Nucleus accumbens (tissue), 56 donors: ENCODE measurements around the gene LRRC1.

Experiments used
- DNase-seq, 56 donors: peaks; one replicate each; lab custom pipeline; 2025; lab: John Stamatoyannopoulos, UW

Gene LRRC1

DNA sequence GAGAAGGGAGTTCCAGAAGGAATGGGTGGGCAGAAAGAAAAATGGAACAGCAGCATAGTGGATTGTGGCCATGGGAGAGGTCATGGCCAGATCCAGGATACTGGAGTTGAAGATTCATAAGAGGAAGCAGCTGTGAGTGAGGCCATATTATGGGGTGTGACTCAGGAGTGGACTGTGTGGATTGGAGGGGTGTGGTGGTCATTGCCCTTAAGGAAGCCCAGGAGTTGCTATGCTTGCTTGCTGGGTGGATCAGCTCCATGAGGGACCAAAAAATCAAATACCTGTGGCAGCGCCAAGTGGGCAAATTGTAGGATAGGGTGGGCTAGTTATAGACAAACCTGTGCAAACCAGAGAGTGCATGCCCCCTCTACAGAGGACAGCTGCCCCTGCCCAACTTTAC is 18.3 kb downstream of the LRRC1 start:
- no peak for DNase-seq

DNA sequence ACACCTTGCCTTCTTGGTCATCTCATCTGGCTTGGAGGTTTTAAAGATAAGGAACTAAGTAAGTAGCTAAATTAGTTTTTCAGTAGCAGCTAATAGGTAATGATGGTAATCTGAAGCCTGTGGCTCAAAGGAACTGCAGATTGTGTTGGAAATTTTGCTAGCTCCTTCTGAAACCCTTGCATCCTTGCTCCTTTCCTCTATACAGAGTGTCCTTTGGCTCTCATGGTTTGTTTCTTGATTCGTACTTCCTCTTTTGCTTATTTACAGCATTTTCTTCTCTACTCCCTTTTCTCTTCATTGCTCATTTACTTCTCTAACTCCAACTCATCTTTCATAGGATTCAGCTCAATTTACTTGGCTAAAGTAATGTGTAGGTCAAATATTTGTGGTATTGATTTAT is 19.0 kb downstream of the LRRC1 start:
- no peak for DNase-seq

DNA sequence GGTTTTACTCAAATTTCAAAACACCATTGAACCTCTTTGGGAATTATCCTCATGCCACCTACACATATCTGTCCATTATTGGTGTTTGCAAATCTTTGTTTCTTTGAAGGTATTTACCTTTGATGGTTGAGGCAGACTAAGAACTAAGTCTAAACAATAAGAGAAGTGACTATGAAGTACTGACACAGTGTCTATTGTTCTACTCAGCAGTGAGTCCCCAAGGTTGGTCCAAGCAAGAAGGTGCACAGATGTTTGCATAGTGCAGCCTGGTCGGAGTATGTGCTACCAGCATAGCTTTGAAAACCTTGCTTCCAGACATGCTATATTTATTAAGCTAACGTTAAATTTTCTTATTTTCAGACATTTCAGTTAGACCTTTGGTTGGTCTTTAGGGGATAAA is 19.5 kb downstream of the LRRC1 start:
- no peak for DNase-seq

DNA sequence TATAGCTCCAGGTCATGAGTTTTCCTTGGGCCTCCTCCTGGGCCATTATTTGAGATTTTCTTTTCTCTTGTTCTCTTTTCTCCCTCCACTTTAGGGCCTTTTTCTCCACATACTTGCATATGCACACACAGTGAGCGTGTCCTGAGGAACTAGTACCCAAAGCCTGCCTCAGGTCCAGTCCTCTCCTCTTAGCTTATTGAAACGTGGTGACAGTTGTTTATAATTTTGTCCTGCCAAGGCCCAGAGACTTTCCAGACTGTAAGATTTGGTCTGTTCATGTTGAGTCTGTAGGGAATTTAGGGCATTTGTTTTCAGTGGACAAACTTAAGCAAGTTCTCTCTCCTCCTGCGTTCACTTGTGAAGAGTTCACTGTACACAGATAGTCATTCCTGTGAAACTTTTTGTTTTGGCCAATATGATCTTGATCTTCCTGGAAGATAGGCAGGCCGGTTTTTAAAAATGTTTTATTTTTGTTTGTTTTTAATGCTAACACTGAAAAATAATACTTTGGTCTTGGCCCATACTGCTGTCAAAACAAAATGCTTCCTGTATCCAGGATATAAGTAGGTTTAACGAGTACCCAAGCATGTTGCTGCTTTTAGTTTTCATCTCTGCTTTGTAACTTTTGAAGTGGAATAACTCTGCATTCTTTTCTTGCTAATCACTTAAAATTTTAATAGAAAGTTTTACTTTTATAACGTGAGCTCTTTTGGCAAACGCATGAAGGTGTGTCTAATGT is 20.7 kb downstream of the LRRC1 start:
- no peak for DNase-seq

DNA sequence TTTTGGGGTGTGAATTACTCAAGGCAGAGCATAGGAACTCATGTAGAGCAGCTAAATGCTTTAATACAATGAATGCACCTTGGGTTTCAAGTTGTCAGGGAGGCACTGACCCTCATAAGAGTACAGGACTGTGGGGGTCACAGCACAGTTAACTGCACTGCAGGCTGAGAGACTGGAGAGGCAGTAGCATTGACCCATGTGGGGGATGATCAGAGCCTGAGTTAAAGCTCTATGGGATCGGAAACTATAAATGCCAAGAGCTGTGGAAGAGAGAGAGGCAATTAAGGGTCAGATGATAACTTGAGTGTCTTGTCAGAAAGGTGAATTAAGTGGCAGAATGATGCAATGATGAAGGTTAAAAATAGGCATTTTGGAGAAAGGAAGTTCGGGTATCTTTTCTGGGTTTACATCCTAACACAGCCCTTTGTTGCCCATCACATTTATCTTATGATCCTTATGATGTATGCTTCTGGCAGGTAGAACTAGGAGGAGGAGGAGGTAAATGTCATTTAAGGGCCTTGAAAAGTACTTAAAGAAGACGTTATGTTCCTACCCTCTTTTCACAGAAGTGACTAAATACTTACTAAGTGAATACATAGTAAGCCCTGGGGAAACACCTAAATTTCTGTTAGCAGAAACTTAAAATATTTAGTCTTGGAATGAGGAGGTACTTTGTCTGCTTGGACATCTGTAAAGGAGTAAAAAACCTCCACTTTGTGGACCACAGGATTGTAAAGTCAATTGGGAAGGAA is 24.2 kb downstream of the LRRC1 start:
- DNase-seq: no peak

DNA sequence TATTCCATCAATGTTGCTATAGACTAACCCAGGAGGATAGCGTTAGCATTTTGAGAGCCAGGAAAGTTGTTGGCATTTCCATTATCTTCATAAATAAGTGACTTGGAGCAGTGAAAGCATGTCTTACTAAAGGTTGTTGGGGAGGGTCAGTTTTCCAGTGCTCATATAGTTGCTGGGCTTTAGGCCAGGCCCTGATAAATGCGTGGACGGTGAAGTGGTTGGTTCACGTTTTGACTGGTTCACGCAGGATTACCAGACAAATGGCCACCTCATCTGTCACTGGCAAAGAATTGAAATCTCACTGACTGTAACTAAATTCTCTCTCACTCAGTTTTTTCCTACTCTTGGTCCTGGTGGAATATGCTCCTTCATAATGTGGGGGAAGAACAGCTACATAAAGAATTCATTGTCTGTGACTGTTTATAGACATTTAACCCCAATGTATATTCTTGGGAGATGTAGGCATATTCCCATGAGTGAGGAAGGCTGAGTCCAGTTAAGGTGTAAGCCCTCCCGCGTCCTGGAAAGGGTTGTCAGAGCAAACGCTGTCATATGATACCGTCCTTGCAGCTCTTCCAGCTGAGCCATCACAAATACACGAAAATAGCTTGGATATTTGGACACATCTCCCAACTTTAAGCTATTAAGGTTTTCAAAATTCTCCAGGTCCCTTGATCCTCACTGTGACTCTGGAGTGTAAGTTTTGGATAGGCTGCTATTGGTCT is 27.8 kb downstream of the LRRC1 start:
- peak in 1 of 56 donors; percentile 25 for DNase-seq

DNA sequence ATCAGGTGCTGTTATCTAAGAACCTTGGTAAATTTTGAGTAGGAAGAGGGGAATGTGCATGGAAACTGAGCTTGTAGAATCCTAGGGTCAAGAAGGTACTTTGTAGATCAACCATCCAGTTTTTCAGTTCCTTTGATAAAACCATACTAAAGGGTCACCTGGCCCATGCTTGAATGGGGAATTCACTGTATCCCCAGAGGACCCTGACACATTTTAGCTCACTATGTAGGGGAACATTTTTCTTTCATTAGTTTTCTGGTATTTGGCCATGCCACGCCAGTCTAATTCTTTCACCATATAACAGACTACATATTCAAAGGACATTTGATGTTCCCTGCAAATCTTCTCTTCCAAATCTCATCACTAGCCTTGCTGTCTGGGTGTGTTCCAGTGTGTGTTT is 29.9 kb downstream of the LRRC1 start:
- DNase-seq: no peak

DNA sequence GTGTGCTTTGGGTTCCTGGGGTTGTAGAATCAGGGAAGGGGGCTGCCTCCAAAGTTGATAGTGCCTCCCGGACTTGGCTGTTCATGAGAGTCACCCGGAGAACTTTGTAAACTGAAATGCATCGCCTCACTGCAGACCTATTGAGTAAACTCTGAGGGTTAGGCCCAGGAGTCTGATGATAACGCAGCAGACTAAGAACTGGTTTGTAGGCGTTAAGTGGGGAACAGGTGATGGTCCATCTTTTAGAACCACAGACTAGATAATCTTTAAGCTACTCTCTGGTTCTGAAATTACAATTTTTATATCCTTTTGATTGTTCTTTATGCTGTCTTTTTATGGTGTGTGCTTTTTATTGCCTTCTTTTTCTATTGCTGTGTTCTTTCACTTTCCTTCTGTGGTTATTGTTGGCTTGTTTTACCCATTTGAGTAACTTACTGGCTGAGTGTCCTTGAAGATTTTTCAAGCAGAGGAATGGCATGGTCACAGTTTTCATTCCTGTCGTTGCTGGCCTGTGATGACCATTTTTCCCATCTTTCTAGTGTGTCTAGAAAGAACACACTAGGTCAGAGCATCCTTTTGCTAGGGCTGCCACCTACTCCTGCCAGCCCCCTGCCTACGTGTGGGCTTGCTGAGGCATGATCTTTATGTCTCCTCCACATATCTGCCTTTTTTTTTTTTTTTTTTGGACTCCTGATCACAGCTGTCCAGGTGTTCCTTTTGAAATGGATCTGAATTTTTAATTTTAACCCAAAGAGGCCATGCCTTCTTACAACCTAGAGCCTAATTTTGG is 30.9 kb downstream of the LRRC1 start:
- no peak for DNase-seq

DNA sequence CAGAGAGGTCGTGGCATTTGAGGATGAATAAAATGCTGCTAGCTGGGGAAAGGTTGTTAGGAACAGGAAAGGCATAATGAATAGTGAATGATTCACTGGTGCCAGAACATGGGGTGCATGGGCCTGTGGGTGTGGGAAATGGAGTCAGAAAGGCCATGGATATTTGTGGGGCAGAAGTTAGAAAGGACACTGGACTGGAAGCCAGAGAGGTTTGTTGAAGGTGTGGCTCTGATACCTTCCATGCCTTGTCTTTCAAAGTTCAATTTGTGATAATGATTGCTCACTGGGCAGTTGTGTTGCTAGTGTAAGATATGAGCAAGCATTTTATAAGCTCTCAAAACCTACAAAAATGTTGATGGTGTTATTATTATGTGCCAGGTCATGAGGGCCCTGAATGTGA is 32.7 kb downstream of the LRRC1 start:
- no peak for DNase-seq

DNA sequence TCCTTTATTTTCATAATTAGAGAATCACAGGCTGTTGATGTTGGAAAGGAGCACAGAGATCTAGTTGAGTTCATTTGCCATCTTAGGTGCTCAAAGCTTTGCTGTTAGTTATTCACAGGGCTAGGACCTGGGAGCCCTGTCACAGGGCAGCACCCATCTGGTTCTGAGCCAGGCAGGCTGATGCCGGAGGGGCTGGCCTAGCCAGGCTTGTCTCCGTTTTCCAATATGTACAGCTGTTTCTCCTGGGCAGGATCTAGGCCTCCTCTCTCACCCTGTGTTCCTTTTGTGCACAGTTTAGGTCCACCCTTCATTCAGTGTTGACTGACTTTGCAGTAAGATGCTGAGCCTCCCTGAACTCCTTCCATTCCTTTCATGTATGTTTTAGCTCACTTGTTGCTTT is 33.4 kb downstream of the LRRC1 start:
- DNase-seq: no peak

DNA sequence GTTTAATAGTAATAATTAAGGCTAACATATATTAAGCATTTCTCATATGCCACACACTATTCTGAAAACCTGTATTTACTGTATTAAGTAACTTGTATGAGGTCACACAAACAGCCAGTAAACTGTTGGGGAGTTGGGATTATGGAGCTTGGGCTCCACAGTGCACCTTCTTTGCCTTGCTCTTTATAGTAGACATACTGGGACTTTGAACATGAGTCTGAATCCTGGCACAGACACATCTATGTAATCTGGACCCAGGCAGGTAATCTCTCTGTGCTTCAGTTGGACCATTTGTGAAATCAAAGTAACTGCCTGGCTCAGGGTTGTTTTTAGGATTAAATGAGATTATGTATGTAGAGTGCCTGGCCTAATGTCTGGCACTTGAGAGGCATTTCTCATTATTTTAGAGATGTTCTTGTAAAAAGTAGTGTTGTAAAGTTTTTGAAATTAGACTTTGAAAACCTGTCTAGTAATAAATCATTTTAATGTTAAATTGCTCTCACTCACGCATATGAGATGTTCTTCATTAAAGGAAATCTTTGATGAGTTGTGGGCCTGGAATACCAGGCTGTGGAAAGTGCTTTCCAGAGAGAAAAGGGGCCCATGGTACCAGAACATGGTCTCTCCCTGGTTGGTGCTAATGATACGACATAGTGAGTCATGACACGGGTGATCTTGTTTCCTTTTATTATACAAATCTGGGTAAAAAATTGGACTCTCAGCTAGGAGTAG is 34.3 kb downstream of the LRRC1 start:
- no peak for DNase-seq

DNA sequence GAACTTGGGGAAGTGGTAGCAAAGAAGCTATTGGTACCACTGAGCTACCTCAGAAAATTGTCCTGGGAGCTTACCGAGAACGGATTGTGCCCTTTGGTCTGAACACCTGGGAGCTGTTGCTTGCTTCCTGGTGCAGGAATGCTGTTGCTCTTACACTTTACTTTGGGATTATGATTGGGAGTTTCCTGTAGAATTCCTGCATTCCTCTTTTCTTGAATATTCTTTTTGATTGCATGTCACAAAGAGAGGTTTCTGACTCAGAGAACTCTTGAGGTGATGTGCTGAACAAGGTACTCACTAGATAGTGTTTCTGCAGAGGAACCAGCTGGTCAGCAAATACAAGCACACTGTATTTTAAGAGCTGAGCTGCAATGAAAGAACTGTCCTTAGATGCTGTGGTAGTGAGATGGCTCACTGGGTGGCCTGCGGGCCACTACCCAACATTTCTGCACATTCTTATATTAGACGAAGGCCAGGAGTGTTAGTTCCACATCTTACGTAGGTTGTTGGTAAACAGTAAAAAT is 35.0 kb downstream of the LRRC1 start:
- DNase-seq: no peak

DNA sequence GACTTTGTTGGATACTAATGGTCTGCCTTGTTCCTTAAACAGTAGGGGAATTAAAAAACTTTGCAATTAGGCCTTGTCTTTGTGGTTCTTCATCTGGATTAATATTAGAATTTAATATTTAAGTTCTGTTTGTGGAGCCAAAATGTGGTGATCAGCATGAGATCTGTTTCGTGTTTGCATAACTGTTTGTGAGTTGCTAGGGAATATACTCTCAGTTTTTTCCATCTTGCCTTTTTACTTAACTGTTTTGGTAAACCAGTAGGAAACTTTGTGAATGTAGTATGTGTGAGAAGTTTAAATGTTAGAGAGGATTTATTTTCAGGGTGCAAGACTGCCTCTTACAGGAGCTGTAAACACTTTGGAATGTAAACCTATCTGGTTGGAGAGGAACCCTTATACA is 35.6 kb downstream of the LRRC1 start:
- no peak for DNase-seq

DNA sequence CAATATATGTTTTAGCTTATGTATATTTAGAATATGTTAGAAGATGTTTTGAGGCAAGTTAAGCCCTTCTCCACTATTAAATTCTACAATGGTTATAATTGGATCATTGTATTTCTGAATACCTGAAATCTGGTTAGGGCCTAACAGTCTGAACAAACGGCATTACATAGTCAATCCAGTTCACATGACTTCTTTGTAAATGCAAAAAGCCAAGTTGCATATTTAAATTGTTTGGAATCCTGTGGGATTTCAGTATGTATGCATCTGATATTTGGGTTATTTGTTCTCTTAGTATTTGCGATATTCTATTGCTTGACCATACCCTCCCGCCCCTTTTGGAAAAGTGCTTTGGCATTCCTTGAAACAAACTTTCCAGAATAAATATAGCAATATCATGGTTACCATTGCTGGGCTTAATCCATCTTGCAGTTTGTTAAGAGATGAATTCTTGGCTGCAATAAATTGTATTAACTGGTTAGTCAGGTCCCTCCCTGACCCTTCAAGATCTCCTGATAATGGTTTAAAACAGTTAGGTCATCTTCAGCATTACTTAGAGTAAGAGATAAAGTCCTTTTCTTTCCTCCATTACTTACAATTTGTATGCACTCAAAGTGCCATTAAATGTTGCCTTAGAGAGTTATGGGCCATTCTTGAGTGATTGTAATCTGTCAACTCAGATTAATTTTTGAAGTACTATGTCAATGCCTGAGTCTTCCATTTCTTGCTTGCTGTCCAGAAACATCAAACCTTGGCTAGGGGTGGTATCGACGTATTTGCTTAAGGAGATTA is 36.5 kb downstream of the LRRC1 start:
- DNase-seq: no peak

DNA sequence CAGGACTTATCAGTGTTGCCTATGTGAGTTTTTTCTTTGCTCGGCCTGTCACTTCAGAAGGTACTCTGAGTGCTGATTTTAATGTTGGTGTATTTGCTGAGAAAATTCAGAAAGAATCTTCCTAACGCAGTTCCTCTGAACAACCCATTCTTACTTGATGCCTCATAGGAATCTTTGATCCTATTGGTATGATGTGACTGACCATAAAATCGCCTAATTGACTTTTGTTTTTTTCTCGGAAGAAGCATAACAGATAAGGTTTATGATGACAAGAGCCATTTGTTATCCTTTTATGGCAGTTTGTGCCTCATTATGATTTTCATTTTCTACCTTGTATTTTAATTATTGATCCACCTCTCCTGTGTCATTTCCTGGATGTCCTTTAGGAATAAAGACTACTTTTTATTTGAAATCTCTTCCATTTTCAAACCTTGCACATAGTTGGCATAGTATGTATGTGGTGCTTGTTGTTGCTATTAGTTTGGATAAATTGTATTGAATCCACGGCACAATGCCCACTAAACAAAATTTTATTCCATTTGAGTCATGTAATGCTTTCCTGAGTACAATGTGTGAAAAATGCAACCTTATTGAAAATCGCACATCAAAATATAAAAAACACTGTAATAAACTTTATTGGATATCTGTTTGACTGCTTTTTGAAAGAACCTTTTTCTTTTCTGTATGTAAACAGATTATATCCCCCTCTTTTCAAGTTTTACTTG is 37.3 kb downstream of the LRRC1 start:
- DNase-seq: no peak

DNA sequence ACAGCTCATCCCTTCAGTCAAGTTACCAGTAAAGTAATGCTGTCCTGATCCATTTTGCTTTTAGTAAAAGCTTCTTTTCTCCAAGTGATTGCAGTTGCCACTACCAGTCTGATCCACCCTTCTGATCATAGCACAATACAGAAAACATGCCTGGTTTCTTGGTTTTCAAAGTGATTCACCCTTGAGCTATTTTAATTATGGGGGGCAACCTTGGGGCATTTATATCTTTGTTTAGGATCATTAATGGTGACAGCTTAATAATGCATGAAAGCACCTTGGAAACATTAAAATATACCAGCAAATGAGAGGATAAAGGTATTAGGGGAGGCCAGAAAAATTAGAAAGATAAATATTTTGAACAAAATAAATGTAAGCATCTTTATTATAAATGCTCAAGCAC is 38.4 kb downstream of the LRRC1 start:
- DNase-seq: no peak

DNA sequence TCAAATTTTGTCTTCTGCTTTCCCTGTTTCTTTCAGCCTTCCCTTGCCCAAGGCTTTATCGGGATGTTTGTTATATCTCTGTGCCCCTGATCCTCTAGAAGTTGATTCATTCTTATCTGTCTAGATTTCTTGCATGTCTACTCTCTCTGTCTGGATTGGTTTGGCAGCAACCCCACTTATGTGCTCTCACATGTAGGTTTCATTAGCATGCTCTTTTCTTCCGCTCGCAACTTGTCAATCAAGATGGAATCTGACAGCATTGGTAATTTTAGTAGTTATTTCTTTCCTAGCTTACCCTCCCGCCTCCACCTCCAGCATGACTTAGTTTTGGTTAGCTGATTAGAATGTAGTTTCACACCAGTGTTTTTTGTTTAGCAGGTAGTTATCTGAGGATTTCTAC is 39.3 kb downstream of the LRRC1 start:
- peak in 8 of 56 donors; percentile 3 to 42 (median 20) for DNase-seq
